Right renal pelvis (tissue), 4 donors: ENCODE results near the gene ATP23. TPM values are rescaled to one million over a fixed set of nuclear protein-coding genes. Genes with fewer than 3 reads are reported as not detected.

ENCODE experiments used
- DNase-seq, 4 donors: peaks; one replicate each; pipeline ENCODE4 v3.0.0-alpha.2; 2013; ENCODE audit warnings: low read depth in 4 of 4, low spot score in 3 of 4, missing footprints in 1 of 4
- polyA plus RNA-seq, 4 donors: library from polyadenylated mRNA; unstranded; fragments of 120-200 nt; gene quantifications; one replicate each; pipeline ENCODE4 v1.2.1, GENCODE V29; 2013; ENCODE audit not compliant: insufficient read length in 4 of 4

Gene ATP23
- polyA plus RNA-seq, 4 donors, result 9.5 to 12.4 (median 10.9) TPM

- no peak for DNase-seq
Measured at GRCh38 chr12:57907281-57907680, 34.1 kb upstream of the ATP23 start.

- no peak for DNase-seq
Measured at GRCh38 chr12:57908511-57908910, 32.9 kb upstream of the ATP23 start.

- DNase-seq, result no peak
Measured at GRCh38 chr12:57909056-57909455, 32.3 kb upstream of the ATP23 start.

GRCh38 chr12:57909611-57910010, 31.8 kb upstream of the ATP23 start:
- no peak for DNase-seq

GRCh38 chr12:57918147-57918546, 23.2 kb upstream of the ATP23 start:
- no peak for DNase-seq

- DNase-seq, result no peak
Measured at GRCh38 chr12:57927086-57927485, 14.3 kb upstream of the ATP23 start.

- no peak for DNase-seq
Measured at GRCh38 chr12:57929092-57929830, 12.1 kb upstream of the ATP23 start.

- DNase-seq, result no peak
Measured at GRCh38 chr12:57934819-57935218, 6.5 kb upstream of the ATP23 start.

GRCh38 chr12:57935331-57935730, 6.0 kb upstream of the ATP23 start:
- DNase-seq, result no peak

- peak; percentile 74 to 86 (median 82) for DNase-seq
Measured at GRCh38 chr12:57935839-57936512, 5.4 kb upstream of the ATP23 start.

- DNase-seq, result no peak
Measured at GRCh38 chr12:57936513-57936883, 4.9 kb upstream of the ATP23 start.

GRCh38 chr12:57939291-57939690, 2.1 kb upstream of the ATP23 start:
- DNase-seq, result no peak

- no peak for DNase-seq
Measured at GRCh38 chr12:57940052-57940914, 1.1 kb upstream of the ATP23 start.

GRCh38 chr12:57940915-57941164, 527 bp upstream of the ATP23 start:
- no peak for DNase-seq

GRCh38 chr12:57943438-57944080, 2.2 kb downstream of the ATP23 start:
- DNase-seq, result no peak

GRCh38 chr12:57944313-57945023, 3.1 kb downstream of the ATP23 start:
- no peak for DNase-seq

GRCh38 chr12:57952766-57953165, 11.4 kb downstream of the ATP23 start:
- no peak for DNase-seq

GRCh38 chr12:57954768-57955167, 13.4 kb downstream of the ATP23 start:
- no peak for DNase-seq

- DNase-seq, result no peak
Measured at GRCh38 chr12:57958061-57958657, 16.8 kb downstream of the ATP23 start.

- DNase-seq, result no peak
Measured at GRCh38 chr12:57964421-57964820, 23.1 kb downstream of the ATP23 start.
